NT2/D1 (cell line): ENCODE data around the gene SEL1L3.

ENCODE experiments used
- DNase-seq: peaks from one replicate; pipeline ENCODE4 v3.0.0-alpha.2; 2011; ENCODE audit warnings: low read depth, low spot score
- H3K27me3 ChIP-seq: 2 replicates; pipeline ENCODE4 v1.6.0; 2011; ENCODE audit warnings: mild to moderate bottlenecking; ENCODE audit not compliant: insufficient read length, insufficient read depth
- H3K36me3 ChIP-seq: 2 replicates; pipeline ENCODE4 v1.6.1; 2011; ENCODE audit warnings: mild to moderate bottlenecking, low read length, mixed read lengths; ENCODE audit not compliant: insufficient read depth, insufficient read length
- H3K4me1 ChIP-seq: 2 replicates; pipeline ENCODE4 v1.5.1; 2011; ENCODE audit not compliant: insufficient read depth, insufficient read length
- H3K4me3 ChIP-seq: 2 replicates; pipeline ENCODE4 v1.5.1; 2011; ENCODE audit warnings: low read depth; ENCODE audit not compliant: insufficient read length
- H3K9ac ChIP-seq: 2 replicates; pipeline ENCODE4 v1.6.0; 2011; ENCODE audit warnings: low read depth; ENCODE audit not compliant: insufficient read length
- H3K9me3 ChIP-seq: 2 replicates; pipeline ENCODE4 v1.5.1; 2011; ENCODE audit warnings: mild to moderate bottlenecking, low read length; ENCODE audit not compliant: insufficient read depth
- SUZ12 ChIP-seq: IDR thresholded peaks from 2 replicates; pipeline ENCODE4 v1.6.1; 2011; ENCODE audit not compliant: insufficient read length, insufficient read depth; ENCODE audit errors: extremely low read depth
- YY1 ChIP-seq: IDR thresholded peaks from 2 replicates; pipeline ENCODE4 v1.6.1; 2011; ENCODE audit not compliant: insufficient read length, insufficient read depth
- ZNF274 ChIP-seq: IDR thresholded peaks from 2 replicates; pipeline ENCODE4 v1.6.1; 2011; ENCODE audit warnings: mild to moderate bottlenecking, low read depth, low read length

The SEL1L3 gene

GRCh38 chr4:25792876-25793275 is 69.9 kb downstream of the SEL1L3 start:
- DNase-seq: no peak
- Histone ChIP-seq H3K36me3 (peaks cover 23% of the 10 kb centered on the region), H3K9ac (no peak overlapping the region), H3K9me3 (peaks cover 6% of the 10 kb centered on the region; the same call in 1 of the 2 replicates), H3K4me1 (peaks cover 5% of the 10 kb centered on the region), H3K27me3 (no peaks in the 10 kb centered on the region), H3K4me3 (no peak overlapping the region)
- no peak for TF ChIP-seq SUZ12
- no peak for TF ChIP-seq ZNF274
- no peak for TF ChIP-seq YY1

GRCh38 chr4:25792200-25792791 is 70.5 kb downstream of the SEL1L3 start:
- H3K4me3 ChIP-seq: no peak overlapping the region
- H3K27me3 ChIP-seq: no peaks in the 10 kb centered on the region
- peaks cover 6% of the 10 kb centered on the region; the same call in 1 of the 2 replicates for H3K9me3 ChIP-seq
- no peak for DNase-seq
- H3K9ac ChIP-seq: no peak overlapping the region
- TF ChIP-seq SUZ12: no peak
- no peak for TF ChIP-seq ZNF274
- TF ChIP-seq YY1: no peak
- peaks cover 18% of the 10 kb centered on the region for H3K36me3 ChIP-seq
- H3K4me1 ChIP-seq: peaks cover 5% of the 10 kb centered on the region

- no peak for TF ChIP-seq YY1
- TF ChIP-seq ZNF274: no peak
- no peak for TF ChIP-seq SUZ12
- Histone ChIP-seq H3K9me3 (peaks cover 6% of the 10 kb centered on the region; the same call in 1 of the 2 replicates), H3K4me3 (no peak overlapping the region), H3K36me3 (peaks cover 18% of the 10 kb centered on the region), H3K9ac (no peak overlapping the region), H3K4me1 (no peaks in the 10 kb centered on the region), H3K27me3 (no peaks in the 10 kb centered on the region)
- no peak for DNase-seq
Measured at GRCh38 chr4:25790024-25790423, 72.8 kb downstream of the SEL1L3 start.

- TF ChIP-seq SUZ12: no peak
- TF ChIP-seq YY1: no peak
- no peak for TF ChIP-seq ZNF274
- Histone ChIP-seq H3K27me3 (no peaks in the 10 kb centered on the region), H3K9me3 (no peaks in the 10 kb centered on the region), H3K9ac (no peak overlapping the region), H3K4me3 (no peak overlapping the region), H3K36me3 (peaks cover 21% of the 10 kb centered on the region), H3K4me1 (no peaks in the 10 kb centered on the region)
- no peak for DNase-seq
Measured at GRCh38 chr4:25788703-25789238, 74.0 kb downstream of the SEL1L3 start.

- H3K9me3 ChIP-seq: no peaks in the 10 kb centered on the region
- TF ChIP-seq YY1 (no peak), ZNF274 (no peak), SUZ12 (no peak)
- H3K4me1 ChIP-seq: no peaks in the 10 kb centered on the region
- no peak overlapping the region for H3K9ac ChIP-seq
- H3K27me3 ChIP-seq: no peaks in the 10 kb centered on the region
- no peak for DNase-seq
- H3K36me3 ChIP-seq: peaks cover 24% of the 10 kb centered on the region
- H3K4me3 ChIP-seq: no peak overlapping the region
Measured at GRCh38 chr4:25786497-25787065, 76.2 kb downstream of the SEL1L3 start.

- peaks cover 27% of the 10 kb centered on the region for H3K36me3 ChIP-seq
- no peaks in the 10 kb centered on the region for H3K27me3 ChIP-seq
- H3K4me1 ChIP-seq: no peaks in the 10 kb centered on the region
- no peak overlapping the region for H3K4me3 ChIP-seq
- no peak overlapping the region for H3K9ac ChIP-seq
- TF ChIP-seq SUZ12 (no peak), ZNF274 (no peak), YY1 (no peak)
- DNase-seq: no peak
- no peaks in the 10 kb centered on the region for H3K9me3 ChIP-seq
Measured at GRCh38 chr4:25783943-25784342, 78.8 kb downstream of the SEL1L3 start.

- TF ChIP-seq SUZ12: no peak
- TF ChIP-seq ZNF274: no peak
- no peak for TF ChIP-seq YY1
- no peaks in the 10 kb centered on the region for H3K4me1 ChIP-seq
- H3K4me3 ChIP-seq: no peak overlapping the region
- no peak overlapping the region for H3K9ac ChIP-seq
- DNase-seq: no peak
- no peaks in the 10 kb centered on the region for H3K9me3 ChIP-seq
- H3K27me3 ChIP-seq: no peaks in the 10 kb centered on the region
- H3K36me3 ChIP-seq: peaks cover 24% of the 10 kb centered on the region
Measured at GRCh38 chr4:25783126-25783525, 79.7 kb downstream of the SEL1L3 start.
